HAP-1 (cell line): Measurements from ENCODE around the gene ADAM12.

Source experiments
- DNase-seq, 2 experiments: peaks; one replicate each; pipeline ENCODE4 v3.0.0-alpha.2; 2016 to 2020; ENCODE audit warnings: low spot score in 2 of 2
- H3K27me3 ChIP-seq: fragments of 250-450 bp; sonication (Bioruptor Pico); 2 replicates; pipeline ENCODE4 v1.5.1; 2020; ENCODE audit warnings: low read depth, mild to moderate bottlenecking, moderate library complexity
- H3K36me3 ChIP-seq: fragments of 250-450 bp; sonication (Bioruptor Pico); replicated peaks from 2 replicates; pipeline ENCODE4 v1.5.1; 2020; ENCODE audit warnings: mild to moderate bottlenecking
- H3K4me1 ChIP-seq: fragments of 250-450 bp; sonication (Bioruptor Pico); 2 replicates; pipeline ENCODE4 v1.5.1; 2020; ENCODE audit warnings: mild to moderate bottlenecking
- H3K4me3 ChIP-seq: fragments of 250-450 bp; sonication (Bioruptor Pico); 2 replicates; pipeline ENCODE4 v1.5.1; 2020; ENCODE audit warnings: mild to moderate bottlenecking, moderate library complexity
- H3K9me3 ChIP-seq: fragments of 250-450 bp; sonication (Bioruptor Pico); 2 replicates; pipeline ENCODE4 v1.5.1; 2020; ENCODE audit warnings: mild to moderate bottlenecking, moderate library complexity
- in situ Hi-C: fragments of 300-500 bp; cut with MboI; formaldehyde crosslinking; loops from 3 replicates; pipeline ENCODE4 v1.14.3; 2020; ENCODE audit warnings: low sequenced_read_pairs, inconsistent platforms, mixed read lengths

The ADAM12 gene

DNA sequence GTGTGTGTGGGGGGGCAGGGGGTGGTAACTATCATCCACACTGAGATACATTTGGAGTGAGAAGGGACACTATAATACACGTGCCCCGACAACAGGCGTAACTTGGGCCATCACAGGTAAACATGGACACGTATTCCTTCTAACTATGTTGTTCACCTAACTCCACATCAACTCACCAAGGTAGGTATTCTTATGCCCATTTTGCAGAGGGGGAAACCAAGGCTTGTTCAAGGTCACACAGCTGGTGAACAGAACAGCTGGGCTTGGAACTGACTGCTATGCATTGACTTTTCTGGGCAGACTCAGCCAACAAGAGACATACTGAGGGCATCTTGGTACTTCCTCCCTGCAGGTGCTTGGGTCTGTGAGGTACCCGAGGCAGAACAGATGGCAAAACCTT, 170.1 kb downstream of the ADAM12 start:
- H3K9me3 ChIP-seq = no peaks in the 10 kb centered on the region
- no peaks in the 10 kb centered on the region for H3K27me3 ChIP-seq
- no peaks in the 10 kb centered on the region for H3K36me3 ChIP-seq
- H3K4me3 ChIP-seq = no peak overlapping the region
- in situ Hi-C loops = no loop called here
- DNase-seq = no peak
- peaks cover 40% of the 10 kb centered on the region for H3K4me1 ChIP-seq

DNA sequence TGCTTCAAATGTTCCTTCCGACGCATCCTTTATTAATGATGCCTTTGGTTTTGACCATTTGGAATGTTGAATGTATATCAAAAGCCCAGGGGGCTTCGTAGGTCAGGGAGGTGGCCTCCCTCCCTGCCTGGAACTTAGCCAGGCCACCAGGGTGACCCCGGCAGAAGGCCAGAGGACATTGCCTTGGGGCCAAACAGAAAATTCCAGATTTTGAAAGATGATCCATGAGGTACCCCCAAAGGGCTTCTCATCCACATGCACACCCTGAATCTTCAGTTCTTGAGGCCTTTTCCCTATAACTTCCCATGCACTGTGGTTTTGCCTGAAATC, 171.7 kb downstream of the ADAM12 start:
- no peak for DNase-seq
- H3K27me3 ChIP-seq = no peaks in the 10 kb centered on the region
- H3K4me3 ChIP-seq = no peak overlapping the region
- H3K9me3 ChIP-seq = no peaks in the 10 kb centered on the region
- H3K4me1 ChIP-seq = peaks cover 40% of the 10 kb centered on the region
- in situ Hi-C loops = no loop called here
- no peaks in the 10 kb centered on the region for H3K36me3 ChIP-seq

- in situ Hi-C loops = no loop called here
- DNase-seq = peak; percentile 41 to 47
Measured at GRCh38 chr10:126215746-126216631, 172.3 kb downstream of the ADAM12 start.

DNA sequence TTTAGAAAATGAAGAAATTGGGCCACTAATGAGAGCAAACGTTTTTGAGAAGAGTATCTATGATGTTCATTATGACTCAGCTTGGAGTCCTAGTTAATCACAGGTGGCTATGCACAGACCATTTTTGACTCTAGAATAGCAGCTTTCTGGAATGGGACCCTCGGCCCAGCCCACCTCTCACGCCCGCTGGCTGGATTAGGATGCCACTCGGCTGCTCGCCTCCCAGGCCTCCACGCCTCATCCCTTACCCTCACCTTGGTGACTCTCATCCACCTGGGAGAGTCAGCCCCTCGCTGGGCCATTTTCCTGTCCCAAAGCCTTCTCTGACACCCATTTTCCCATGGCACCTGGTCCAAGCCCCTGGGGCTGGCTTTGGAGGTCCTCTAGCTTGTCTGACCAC, 173.6 kb downstream of the ADAM12 start:
- Histone ChIP-seq H3K36me3 (no peaks in the 10 kb centered on the region), H3K9me3 (no peaks in the 10 kb centered on the region), H3K27me3 (no peaks in the 10 kb centered on the region), H3K4me3 (no peak overlapping the region), H3K4me1 (peaks cover 29% of the 10 kb centered on the region)
- no peak for DNase-seq
- in situ Hi-C loops = no loop called here

More at GRCh38 chr10:126215746-126216631, 172.3 kb downstream of the ADAM12 start:
- Histone ChIP-seq H3K27me3 (no peaks in the 10 kb centered on the region), H3K9me3 (no peaks in the 10 kb centered on the region), H3K36me3 (no peaks in the 10 kb centered on the region), H3K4me1 (peaks cover 40% of the 10 kb centered on the region), H3K4me3 (no peak overlapping the region)

GRCh38 chr10:126214021-126214420, 174.3 kb downstream of the ADAM12 start:
- in situ Hi-C loops = no loop called here
- H3K4me1 ChIP-seq = peaks cover 25% of the 10 kb centered on the region
- no peak for DNase-seq
- no peaks in the 10 kb centered on the region for H3K9me3 ChIP-seq
- no peaks in the 10 kb centered on the region for H3K27me3 ChIP-seq
- no peaks in the 10 kb centered on the region for H3K36me3 ChIP-seq
- H3K4me3 ChIP-seq = no peak overlapping the region

DNA sequence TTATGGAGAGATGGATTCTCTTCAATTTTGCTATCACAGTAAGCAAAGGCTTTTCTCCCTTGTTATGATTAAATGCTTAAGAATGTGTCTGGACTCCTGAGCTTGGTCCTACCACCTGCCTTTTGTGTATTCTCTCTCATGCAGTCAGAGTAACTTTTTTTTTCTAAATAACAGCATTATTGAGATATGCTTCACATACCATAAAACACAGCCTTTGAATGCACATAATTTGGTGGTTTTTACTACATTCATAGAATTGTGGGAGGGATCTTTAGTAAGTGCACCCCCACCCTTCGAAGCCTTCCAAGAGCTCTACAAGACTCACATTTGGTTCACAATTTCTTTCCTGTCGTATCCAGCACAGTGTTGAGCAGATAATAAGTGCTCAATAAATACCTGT, 175.5 kb downstream of the ADAM12 start:
- Histone ChIP-seq H3K9me3 (no peaks in the 10 kb centered on the region), H3K4me3 (no peak overlapping the region), H3K27me3 (no peaks in the 10 kb centered on the region), H3K4me1 (peaks cover 28% of the 10 kb centered on the region), H3K36me3 (no peaks in the 10 kb centered on the region)
- DNase-seq = no peak
- in situ Hi-C loops = no loop called here

DNA sequence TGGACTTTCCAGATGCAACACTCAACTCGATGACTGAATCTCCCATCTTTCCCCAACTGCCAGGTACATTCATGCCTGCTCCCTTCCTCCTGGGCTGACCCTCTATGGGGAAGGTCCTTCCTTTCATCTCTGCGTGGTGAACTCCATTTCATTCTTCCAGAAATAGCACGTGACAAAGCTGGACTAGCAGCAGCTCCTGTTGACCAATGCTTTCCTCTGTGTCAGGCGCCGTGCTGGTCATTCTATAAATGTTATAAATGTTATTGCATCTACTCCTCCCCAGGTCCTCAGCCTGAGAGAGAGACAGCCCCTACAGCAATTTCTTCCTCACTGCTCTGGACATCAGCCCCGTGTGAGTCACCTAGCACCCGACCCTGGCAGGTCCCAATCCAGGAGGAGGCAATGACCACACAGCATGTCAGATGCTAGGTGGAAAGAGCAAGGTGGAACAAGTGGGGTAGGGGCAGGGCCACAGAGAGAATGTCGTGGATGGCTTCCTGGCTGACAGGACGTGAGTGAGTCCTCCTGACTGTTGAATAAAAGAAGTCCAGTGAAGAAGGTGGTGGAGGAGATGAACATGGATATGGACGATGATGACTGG, 178.1 kb downstream of the ADAM12 start:
- Histone ChIP-seq H3K4me1 (peaks cover 13% of the 10 kb centered on the region), H3K36me3 (no peaks in the 10 kb centered on the region), H3K27me3 (no peaks in the 10 kb centered on the region), H3K9me3 (no peaks in the 10 kb centered on the region), H3K4me3 (no peak overlapping the region)
- in situ Hi-C loops = no loop called here
- DNase-seq = no peak

DNA sequence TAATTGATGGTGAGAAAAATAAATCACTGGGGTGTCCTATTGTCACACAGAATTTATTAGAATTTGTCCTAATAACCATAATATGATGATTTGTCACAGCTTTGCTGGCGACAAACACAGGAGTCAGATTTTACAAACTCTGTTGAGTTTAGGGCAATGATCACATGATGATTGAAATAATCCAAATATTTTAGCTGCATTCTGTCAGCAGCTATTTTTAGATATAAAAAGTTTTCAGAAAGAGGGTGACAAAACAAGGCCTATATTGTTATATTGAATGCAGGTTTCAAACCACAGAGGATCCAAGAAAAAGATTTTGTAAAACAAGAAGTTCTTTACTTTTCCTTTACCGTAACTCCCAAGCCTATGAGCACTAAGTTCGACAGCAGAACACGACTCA, 178.8 kb downstream of the ADAM12 start:
- Histone ChIP-seq H3K9me3 (no peaks in the 10 kb centered on the region), H3K27me3 (no peaks in the 10 kb centered on the region), H3K4me3 (no peak overlapping the region), H3K4me1 (peaks cover 10% of the 10 kb centered on the region), H3K36me3 (no peaks in the 10 kb centered on the region)
- in situ Hi-C loops = no loop called here
- no peak for DNase-seq

GRCh38 chr10:126208726-126209302, 179.5 kb downstream of the ADAM12 start:
- Histone ChIP-seq H3K4me1 (peaks cover 10% of the 10 kb centered on the region), H3K9me3 (no peaks in the 10 kb centered on the region), H3K36me3 (no peaks in the 10 kb centered on the region), H3K4me3 (no peak overlapping the region), H3K27me3 (no peaks in the 10 kb centered on the region)
- DNase-seq = peak; percentile 55 to 57
- in situ Hi-C loops = no loop called here

GRCh38 chr10:126207851-126208250, 180.4 kb downstream of the ADAM12 start:
- no peaks in the 10 kb centered on the region for H3K36me3 ChIP-seq
- no peak for DNase-seq
- no peaks in the 10 kb centered on the region for H3K27me3 ChIP-seq
- H3K9me3 ChIP-seq = no peaks in the 10 kb centered on the region
- in situ Hi-C loops = no loop called here
- H3K4me1 ChIP-seq = peaks cover 10% of the 10 kb centered on the region
- H3K4me3 ChIP-seq = no peak overlapping the region

GRCh38 chr10:126207313-126207771, 180.9 kb downstream of the ADAM12 start:
- DNase-seq = no peak
- H3K4me3 ChIP-seq = no peak overlapping the region
- no peaks in the 10 kb centered on the region for H3K9me3 ChIP-seq
- H3K36me3 ChIP-seq = no peaks in the 10 kb centered on the region
- H3K4me1 ChIP-seq = peaks cover 10% of the 10 kb centered on the region
- H3K27me3 ChIP-seq = no peaks in the 10 kb centered on the region
- in situ Hi-C loops = no loop called here

- no peak overlapping the region for H3K4me3 ChIP-seq
- in situ Hi-C loops = no loop called here
- H3K4me1 ChIP-seq = peaks cover 10% of the 10 kb centered on the region
- H3K27me3 ChIP-seq = no peaks in the 10 kb centered on the region
- DNase-seq = no peak
- no peaks in the 10 kb centered on the region for H3K9me3 ChIP-seq
- no peaks in the 10 kb centered on the region for H3K36me3 ChIP-seq
Measured at GRCh38 chr10:126205486-126206205, 182.6 kb downstream of the ADAM12 start.

DNA sequence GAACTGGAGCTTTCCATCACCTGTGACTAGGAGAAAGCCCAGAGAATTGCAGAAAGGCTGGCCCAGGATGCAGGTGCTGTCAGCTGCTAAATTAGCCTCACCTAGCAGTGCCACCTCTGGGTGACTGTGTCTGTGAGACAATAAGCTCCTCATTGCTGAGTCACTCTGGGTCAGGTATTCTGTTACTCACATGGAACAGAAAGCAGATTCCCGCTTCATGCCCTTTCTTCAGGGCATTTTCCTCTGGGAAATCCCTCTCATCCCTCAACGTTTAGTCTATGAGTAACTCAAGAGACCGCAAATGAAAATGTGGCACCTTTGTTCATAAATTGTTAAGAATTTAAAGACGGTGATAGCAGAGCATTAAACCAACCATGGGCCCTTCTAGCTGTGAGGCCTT, 184.0 kb downstream of the ADAM12 start:
- H3K9me3 ChIP-seq = no peaks in the 10 kb centered on the region
- DNase-seq = no peak
- H3K27me3 ChIP-seq = no peaks in the 10 kb centered on the region
- H3K4me3 ChIP-seq = no peak overlapping the region
- in situ Hi-C loops = no loop called here
- no peaks in the 10 kb centered on the region for H3K36me3 ChIP-seq
- peaks cover 10% of the 10 kb centered on the region for H3K4me1 ChIP-seq

DNA sequence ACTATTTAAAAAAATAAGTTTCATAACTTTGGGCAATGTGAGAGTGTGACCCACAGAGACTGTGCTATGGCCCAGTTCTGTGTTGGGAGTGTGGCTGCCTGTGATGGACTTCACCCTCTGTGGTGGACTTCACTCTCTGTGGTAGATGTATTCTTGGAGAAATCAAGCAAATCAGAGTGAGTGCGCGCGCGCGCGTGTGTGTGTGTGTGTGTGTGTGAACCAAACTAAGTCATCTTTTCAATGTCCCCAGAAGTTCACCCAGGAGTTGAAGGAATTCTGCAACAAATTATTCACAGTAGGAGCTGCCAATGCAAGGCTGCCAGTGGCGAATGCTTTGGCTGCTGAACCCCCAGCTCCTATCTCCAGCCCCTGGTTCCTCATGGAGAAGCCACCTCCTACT, 184.5 kb downstream of the ADAM12 start:
- in situ Hi-C loops = no loop called here
- Histone ChIP-seq H3K36me3 (no peaks in the 10 kb centered on the region), H3K4me3 (no peak overlapping the region), H3K4me1 (peaks cover 4% of the 10 kb centered on the region), H3K27me3 (no peaks in the 10 kb centered on the region), H3K9me3 (no peaks in the 10 kb centered on the region)
- no peak for DNase-seq
